Measurements from ENCODE around the gene POLG. TPM values are rescaled to one million over a fixed set of nuclear protein-coding genes. Genes with fewer than 3 reads are reported as not detected.

The POLG gene
- total RNA-seq, 2 experiments from 2014 or later, result 93.0 to 96.5 TPM

DNA sequence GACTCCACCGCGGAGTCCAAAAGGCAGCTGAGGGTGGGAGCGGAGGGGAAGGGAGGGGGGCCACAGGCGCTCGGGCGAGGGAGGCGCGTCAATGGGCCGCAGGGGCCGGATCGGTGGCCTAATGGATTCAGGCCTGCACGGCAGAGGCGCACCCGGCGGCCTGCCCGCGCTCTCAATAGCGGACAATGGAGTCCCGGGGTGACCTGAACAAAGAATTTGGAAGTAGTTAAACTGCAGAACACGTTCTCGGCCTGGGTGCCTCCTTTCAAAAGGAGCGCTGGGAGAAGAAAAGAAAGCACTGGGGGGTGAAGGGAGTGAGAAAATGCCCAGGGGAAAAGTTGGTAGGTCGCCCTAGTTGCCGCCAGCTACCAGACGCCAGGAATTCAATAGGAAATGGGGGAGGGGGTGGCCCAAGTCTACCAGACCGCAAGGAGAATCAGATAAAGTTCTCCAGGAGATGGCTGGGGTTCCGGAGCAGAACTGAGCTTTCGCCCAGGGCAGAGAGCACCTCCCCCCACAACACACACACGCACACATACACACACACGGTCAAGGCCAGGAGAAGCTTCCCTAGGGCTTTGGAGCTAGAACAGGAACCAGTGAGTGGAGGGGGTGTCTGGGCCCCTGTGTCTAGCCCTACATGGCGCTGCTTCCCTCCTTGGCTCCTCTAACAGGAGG, 25.8 kb upstream of the POLG start:
- CTCF ChIA-PET, result interaction anchor here (0.7 to 5.7 kb wide), 13 partner anchors 12 to 95 kb away, joined by 3 to 78 read pairs (median 19); no protein-coding TSS in a partner anchor
- Mint-ChIP-seq H3K27me3 (ENCODE audit: low read depth) (peaks cover 83% of the 10 kb centered on the region), H3K4me3 (no peak overlapping the region), H3K9me3 (no peaks in the 10 kb centered on the region), H3K4me1 (ENCODE audit: low read depth) (peaks cover 14% of the 10 kb centered on the region), H3K36me3 (ENCODE audit: low read depth) (no peaks in the 10 kb centered on the region), H3K27ac (no peak overlapping the region)
- no peak for DNase-seq
- intact Hi-C loops (cut with micrococcal nuclease), result loop anchor here (2.0 kb wide), 1 partner anchor 16 kb away; no protein-coding TSS in a partner anchor

DNA sequence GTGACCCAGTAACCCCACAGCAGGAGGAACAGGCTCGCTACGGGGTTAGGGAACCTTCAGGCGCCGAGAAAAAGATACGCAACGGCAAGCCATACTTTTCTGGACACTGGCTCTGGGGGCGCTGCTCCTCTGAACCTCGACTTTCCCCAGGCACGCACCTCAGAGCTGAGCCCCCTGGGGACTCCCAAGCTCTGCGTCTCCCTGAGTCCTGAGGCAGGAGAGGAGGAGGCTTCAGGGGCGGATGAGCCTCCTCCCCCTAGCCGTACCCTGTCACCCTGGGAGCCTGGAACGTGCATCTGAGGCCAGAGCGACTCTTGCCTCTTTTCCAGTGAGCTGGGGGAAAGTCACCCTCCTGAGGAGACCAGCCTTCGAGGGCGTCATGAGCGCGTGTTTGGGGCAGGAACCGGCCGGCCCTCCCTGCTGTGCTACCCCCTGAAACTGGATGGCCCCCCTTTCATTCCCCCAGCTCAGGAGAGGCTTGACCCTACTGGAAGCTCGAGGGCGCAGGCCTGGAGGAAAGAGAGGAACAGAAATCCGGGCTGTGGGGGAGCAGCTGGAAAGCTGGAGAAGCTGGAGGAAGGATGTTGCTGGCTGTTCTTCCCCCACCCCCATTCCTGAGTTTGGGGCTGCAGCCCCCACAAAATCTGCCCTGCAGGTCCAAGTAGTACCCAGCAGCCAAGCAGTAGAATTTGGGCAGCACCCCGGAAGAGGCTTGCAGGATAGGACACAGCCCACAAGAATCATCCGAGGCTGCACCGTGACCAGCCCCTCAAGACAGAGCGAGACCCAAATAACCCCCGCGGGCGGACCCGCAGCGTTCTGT, 25.1 kb upstream of the POLG start:
- DNase-seq, result no peak
- Mint-ChIP-seq H3K4me3 (no peak overlapping the region), H3K4me1 (ENCODE audit: low read depth) (peaks cover 14% of the 10 kb centered on the region), H3K27ac (no peak overlapping the region), H3K36me3 (ENCODE audit: low read depth) (no peaks in the 10 kb centered on the region), H3K9me3 (no peaks in the 10 kb centered on the region), H3K27me3 (ENCODE audit: low read depth) (peaks cover 82% of the 10 kb centered on the region)
- CTCF ChIA-PET, result interaction anchor here (0.7 to 5.7 kb wide), 26 partner anchors 9 to 195 kb away, joined by 3 to 78 read pairs (median 12); no protein-coding TSS in a partner anchor
- intact Hi-C loops (cut with micrococcal nuclease), result loop anchor here (2.0 kb wide), 1 partner anchor 17 kb away; no protein-coding TSS in a partner anchor

GRCh38 chr15:89358755-89359439, 24.3 kb upstream of the POLG start:
- Mint-ChIP-seq H3K9me3 (no peaks in the 10 kb centered on the region), H3K4me3 (peak overlapping the region; percentile 77), H3K27ac (no peak overlapping the region), H3K4me1 (ENCODE audit: low read depth) (peaks cover 14% of the 10 kb centered on the region), H3K36me3 (ENCODE audit: low read depth) (no peaks in the 10 kb centered on the region), H3K27me3 (ENCODE audit: low read depth) (peaks cover 81% of the 10 kb centered on the region)
- intact Hi-C loops (cut with micrococcal nuclease), result loop anchor here (1.0 kb wide), 4 partner anchors 41 to 114 kb away; no protein-coding TSS in a partner anchor
- peak; percentile 87 for DNase-seq
- CTCF ChIA-PET, result interaction anchor here (0.5 to 5.7 kb wide), 35 partner anchors 10 to 836 kb away, joined by 3 to 78 read pairs (median 7); no protein-coding TSS in a partner anchor

DNA sequence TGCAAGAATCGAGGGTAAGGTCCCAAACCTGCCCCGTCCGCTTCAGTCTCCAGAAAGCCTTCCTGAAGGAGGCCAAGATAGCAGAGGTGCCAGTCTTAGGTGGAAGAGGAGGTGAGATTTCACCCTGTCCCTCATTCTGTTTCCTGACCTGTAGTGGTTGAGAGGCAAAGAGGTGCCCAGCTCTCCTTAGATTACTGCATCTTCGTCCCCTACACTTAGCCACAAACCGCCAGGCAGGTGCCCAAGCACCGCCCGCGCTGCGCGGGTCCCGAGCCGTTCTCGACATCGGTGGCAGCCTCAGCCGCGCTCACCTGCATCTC, 23.8 kb upstream of the POLG start:
- Mint-ChIP-seq H3K9me3 (no peaks in the 10 kb centered on the region), H3K4me1 (ENCODE audit: low read depth) (peaks cover 14% of the 10 kb centered on the region), H3K27me3 (ENCODE audit: low read depth) (peaks cover 79% of the 10 kb centered on the region), H3K36me3 (ENCODE audit: low read depth) (no peaks in the 10 kb centered on the region), H3K4me3 (no peak overlapping the region), H3K27ac (no peak overlapping the region)
- intact Hi-C loops (cut with micrococcal nuclease), result loop anchor here (1.0 kb wide), 4 partner anchors 42 to 115 kb away; no protein-coding TSS in a partner anchor
- no peak for DNase-seq
- CTCF ChIA-PET, result interaction anchor here (0.5 to 5.7 kb wide), 36 partner anchors 10 to 836 kb away, joined by 3 to 78 read pairs (median 6); no protein-coding TSS in a partner anchor

DNA sequence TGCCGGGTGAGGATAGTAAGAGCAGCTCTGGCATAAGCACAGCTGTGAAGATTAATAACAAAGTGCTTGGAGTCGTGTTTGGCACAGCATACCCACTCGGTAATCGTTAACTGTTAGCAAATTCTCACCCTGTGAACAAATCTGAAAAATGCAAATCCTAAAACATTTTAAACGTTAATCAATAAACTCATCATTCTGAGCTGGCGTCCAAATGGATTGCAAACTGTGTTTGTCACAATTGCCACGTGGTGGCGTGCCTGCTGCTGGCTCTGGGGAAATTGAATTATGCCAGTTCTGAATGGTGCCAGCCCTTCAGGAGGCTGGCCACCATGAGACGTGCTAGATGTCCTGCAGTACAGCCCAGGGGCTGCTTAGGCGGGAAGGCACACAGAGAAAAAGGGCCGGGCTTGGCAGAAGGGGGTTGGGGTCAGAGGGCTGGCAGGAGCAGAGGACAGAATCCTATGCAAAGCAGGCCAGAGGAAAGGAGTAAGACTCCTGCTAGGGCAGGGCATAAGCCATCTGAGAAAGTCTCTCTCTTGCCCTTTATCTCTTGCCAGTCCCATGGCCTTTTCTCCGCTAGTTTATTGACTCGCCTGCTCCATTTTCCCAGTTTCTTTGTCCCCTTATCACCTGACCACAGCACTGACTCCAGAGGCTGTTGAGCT, 22.1 kb upstream of the POLG start:
- no peak overlapping the region for H3K4me3 Mint-ChIP-seq
- no peaks in the 10 kb centered on the region for H3K9me3 Mint-ChIP-seq
- CTCF ChIA-PET, result interaction anchor here (0.6 to 5.7 kb wide), 15 partner anchors 8 to 150 kb away, joined by 3 to 78 read pairs (median 15); no protein-coding TSS in a partner anchor
- peaks cover 13% of the 10 kb centered on the region for H3K4me1 Mint-ChIP-seq (ENCODE audit: low read depth)
- DNase-seq, result peak; percentile 36
- intact Hi-C loops (cut with micrococcal nuclease), result no loop called here
- peaks cover 72% of the 10 kb centered on the region for H3K27me3 Mint-ChIP-seq (ENCODE audit: low read depth)
- H3K36me3 Mint-ChIP-seq (ENCODE audit: low read depth), result no peaks in the 10 kb centered on the region
- H3K27ac Mint-ChIP-seq, result no peak overlapping the region

DNA sequence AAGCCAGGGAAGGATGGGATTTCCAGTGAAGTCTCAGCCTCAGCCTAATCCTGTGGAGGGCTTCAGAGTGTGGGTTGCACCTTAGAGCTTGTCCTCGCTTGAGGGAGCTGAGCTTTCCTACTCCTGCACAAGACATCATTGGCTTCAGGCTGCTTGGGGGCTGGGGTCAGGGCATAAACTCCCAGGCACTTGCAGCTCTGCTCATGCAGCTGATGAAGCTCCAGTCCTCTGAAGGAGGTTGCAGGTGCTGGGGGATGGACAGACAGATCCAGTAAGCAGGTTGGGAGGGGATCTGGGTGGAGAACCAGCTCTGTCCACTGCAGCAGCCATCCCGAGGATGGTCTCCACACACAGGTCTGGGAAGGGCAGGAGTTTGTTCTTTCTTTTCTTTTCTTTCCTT, 19.4 kb upstream of the POLG start:
- Mint-ChIP-seq H3K27me3 (ENCODE audit: low read depth) (peaks cover 46% of the 10 kb centered on the region), H3K36me3 (ENCODE audit: low read depth) (no peaks in the 10 kb centered on the region), H3K27ac (no peak overlapping the region), H3K9me3 (no peaks in the 10 kb centered on the region), H3K4me1 (ENCODE audit: low read depth) (peaks cover 6% of the 10 kb centered on the region), H3K4me3 (no peak overlapping the region)
- CTCF ChIA-PET, result interaction anchor here (0.9 to 1.0 kb wide), 4 partner anchors 74 to 221 kb away, joined by 3 to 4 read pairs (median 4); partner anchors contain the start of gene TICRR
- intact Hi-C loops (cut with micrococcal nuclease), result no loop called here
- DNase-seq, result no peak

GRCh38 chr15:89352476-89352875, 17.9 kb upstream of the POLG start:
- Mint-ChIP-seq H3K9me3 (no peaks in the 10 kb centered on the region), H3K4me1 (ENCODE audit: low read depth) (peaks cover 6% of the 10 kb centered on the region), H3K4me3 (no peak overlapping the region), H3K27me3 (ENCODE audit: low read depth) (peaks cover 35% of the 10 kb centered on the region), H3K36me3 (ENCODE audit: low read depth) (no peaks in the 10 kb centered on the region), H3K27ac (no peak overlapping the region)
- intact Hi-C loops (cut with micrococcal nuclease), result no loop called here
- DNase-seq, result no peak
- CTCF ChIA-PET, result interaction anchor here (0.7 kb wide), 1 partner anchor 120 kb away, joined by 3 read pairs; no protein-coding TSS in a partner anchor

DNA sequence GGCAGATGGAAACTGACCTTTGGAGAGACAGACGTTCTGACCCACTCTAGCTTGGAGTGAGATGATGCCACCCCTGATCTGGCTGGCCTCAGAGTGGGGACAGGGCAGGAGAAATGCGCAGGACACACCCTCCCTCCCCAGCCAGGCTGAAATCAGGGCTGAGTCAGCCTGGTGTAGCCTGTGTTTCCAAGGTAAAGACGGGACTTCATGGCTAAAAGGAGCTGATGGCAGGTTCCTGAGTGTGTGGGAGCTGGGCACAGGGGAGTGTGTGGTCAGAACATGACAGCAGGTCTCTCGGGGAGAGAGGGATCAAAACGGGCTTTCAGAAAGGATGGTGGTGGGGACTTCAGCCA, 14.6 kb upstream of the POLG start:
- peaks cover 6% of the 10 kb centered on the region for H3K4me1 Mint-ChIP-seq (ENCODE audit: low read depth)
- H3K4me3 Mint-ChIP-seq, result no peak overlapping the region
- intact Hi-C loops (cut with micrococcal nuclease), result no loop called here
- H3K27ac Mint-ChIP-seq, result no peak overlapping the region
- H3K9me3 Mint-ChIP-seq, result no peaks in the 10 kb centered on the region
- no peaks in the 10 kb centered on the region for H3K36me3 Mint-ChIP-seq (ENCODE audit: low read depth)
- H3K27me3 Mint-ChIP-seq (ENCODE audit: low read depth), result peaks cover 12% of the 10 kb centered on the region
- CTCF ChIA-PET, result interaction anchor here (1.2 to 2.6 kb wide), 2 partner anchors 9 to 68 kb away, joined by 6 to 12 read pairs; no protein-coding TSS in a partner anchor
- no peak for DNase-seq

DNA sequence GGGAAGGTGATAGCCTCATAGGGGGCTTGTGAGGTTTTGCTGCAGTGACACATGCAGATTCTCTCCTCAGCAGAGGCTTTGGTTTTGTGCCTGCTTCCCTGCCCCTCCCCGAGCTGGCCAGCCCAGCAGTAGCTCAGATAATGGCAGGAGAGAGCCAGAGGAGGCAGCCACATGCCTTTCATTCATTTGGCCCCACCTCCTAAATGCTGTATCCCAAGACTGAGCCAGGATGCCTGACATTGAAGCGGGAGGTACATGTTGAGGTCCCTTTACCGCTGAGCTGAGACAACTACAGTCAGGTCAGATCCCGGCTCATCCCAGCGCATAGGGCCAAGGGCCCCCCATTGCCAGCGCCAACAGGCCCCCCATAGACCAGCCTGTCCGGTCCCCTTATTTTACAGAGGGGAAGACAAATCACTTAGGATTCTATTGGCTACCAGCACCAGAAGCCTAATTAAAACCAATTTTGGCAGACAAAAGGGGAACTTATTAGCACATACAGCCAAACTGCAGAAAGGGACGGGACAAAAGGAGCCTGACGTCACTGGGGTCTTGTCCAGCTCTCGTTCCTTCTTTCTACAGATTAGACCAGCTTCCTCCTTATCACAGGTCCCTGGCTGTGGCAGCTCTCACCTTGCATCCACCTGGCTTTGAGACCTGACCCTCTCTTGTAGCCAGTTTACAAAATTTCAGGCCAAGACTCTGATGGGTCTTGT, 12.1 kb upstream of the POLG start:
- no peaks in the 10 kb centered on the region for H3K36me3 Mint-ChIP-seq (ENCODE audit: low read depth)
- no peaks in the 10 kb centered on the region for H3K9me3 Mint-ChIP-seq
- peaks cover 6% of the 10 kb centered on the region for H3K4me1 Mint-ChIP-seq (ENCODE audit: low read depth)
- peaks cover 4% of the 10 kb centered on the region for H3K27me3 Mint-ChIP-seq (ENCODE audit: low read depth)
- H3K27ac Mint-ChIP-seq, result no peak overlapping the region
- intact Hi-C loops (cut with micrococcal nuclease), result no loop called here
- no peak overlapping the region for H3K4me3 Mint-ChIP-seq
- CTCF ChIA-PET, result interaction anchor here (6.9 kb wide), 1 partner anchor 12 kb away, joined by 50 read pairs; no protein-coding TSS in a partner anchor
- DNase-seq, result no peak

GRCh38 chr15:89345248-89345647, 10.6 kb upstream of the POLG start:
- H3K27ac Mint-ChIP-seq, result no peak overlapping the region
- H3K9me3 Mint-ChIP-seq, result no peaks in the 10 kb centered on the region
- H3K27me3 Mint-ChIP-seq (ENCODE audit: low read depth), result peaks cover 4% of the 10 kb centered on the region
- H3K4me1 Mint-ChIP-seq (ENCODE audit: low read depth), result peaks cover 6% of the 10 kb centered on the region
- CTCF ChIA-PET, result interaction anchor here (0.7 to 6.9 kb wide), 2 partner anchors 13 to 428 kb away, joined by 3 to 50 read pairs; no protein-coding TSS in a partner anchor
- DNase-seq, result no peak
- no peak overlapping the region for H3K4me3 Mint-ChIP-seq
- intact Hi-C loops (cut with micrococcal nuclease), result no loop called here
- no peaks in the 10 kb centered on the region for H3K36me3 Mint-ChIP-seq (ENCODE audit: low read depth)

GRCh38 chr15:89342840-89343239, 8.2 kb upstream of the POLG start:
- no peak overlapping the region for H3K27ac Mint-ChIP-seq

More at GRCh38 chr15:89342840-89343239, 8.2 kb upstream of the POLG start:
- no peaks in the 10 kb centered on the region for H3K36me3 Mint-ChIP-seq (ENCODE audit: low read depth)
- peaks cover 3% of the 10 kb centered on the region for H3K4me1 Mint-ChIP-seq (ENCODE audit: low read depth)
- CTCF ChIA-PET, result interaction anchor here (1.2 to 6.9 kb wide), 2 partner anchors 15 to 72 kb away, joined by 3 to 50 read pairs; no protein-coding TSS in a partner anchor
- H3K9me3 Mint-ChIP-seq, result no peaks in the 10 kb centered on the region
- DNase-seq, result no peak
- H3K27me3 Mint-ChIP-seq (ENCODE audit: low read depth), result peaks cover 4% of the 10 kb centered on the region
- intact Hi-C loops (cut with micrococcal nuclease), result no loop called here
- H3K4me3 Mint-ChIP-seq, result no peak overlapping the region

Measured in activated naive CD4-positive, alpha-beta T cell treated with anti-CD3 and anti-CD28 coated beads for 36 hours (primary cell).